GM21423 (cell line): ENCODE measurements around the gene STAG1.
"Not testable (repeated sequence)": the region's sequence is repeated elsewhere in the genome, so short reads cannot be mapped to it uniquely, and the experiment has no call there.

Experiments used
- ATAC-seq: cut with Tn5 transposase; IDR thresholded peaks from one replicate; pipeline ENCODE4 v1.9.1; 2021; ENCODE audit warnings: mild to moderate bottlenecking, moderate library complexity; ENCODE audit not compliant: unreplicated experiment

Gene STAG1

DNA sequence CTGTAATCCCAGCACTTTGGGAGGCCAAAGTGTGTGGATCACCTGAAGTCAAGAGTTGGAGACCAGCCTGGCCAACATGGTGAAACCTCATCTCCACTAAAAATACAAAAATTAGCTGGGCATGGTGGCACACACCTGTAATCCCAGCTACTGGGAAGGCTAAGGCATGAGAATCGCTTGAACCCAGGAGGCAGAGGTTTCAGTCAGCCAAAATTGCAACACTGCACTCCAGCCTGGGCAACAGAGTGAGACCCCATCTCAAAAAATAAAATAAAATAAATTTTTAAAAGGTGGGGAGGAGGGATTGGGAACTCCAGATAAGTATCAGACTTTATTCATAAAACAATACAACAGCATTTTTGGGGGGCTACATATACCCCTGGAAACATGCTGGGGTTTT lies 42.4 kb downstream of the STAG1 start:
- not testable (repeated sequence) for ATAC-seq

DNA sequence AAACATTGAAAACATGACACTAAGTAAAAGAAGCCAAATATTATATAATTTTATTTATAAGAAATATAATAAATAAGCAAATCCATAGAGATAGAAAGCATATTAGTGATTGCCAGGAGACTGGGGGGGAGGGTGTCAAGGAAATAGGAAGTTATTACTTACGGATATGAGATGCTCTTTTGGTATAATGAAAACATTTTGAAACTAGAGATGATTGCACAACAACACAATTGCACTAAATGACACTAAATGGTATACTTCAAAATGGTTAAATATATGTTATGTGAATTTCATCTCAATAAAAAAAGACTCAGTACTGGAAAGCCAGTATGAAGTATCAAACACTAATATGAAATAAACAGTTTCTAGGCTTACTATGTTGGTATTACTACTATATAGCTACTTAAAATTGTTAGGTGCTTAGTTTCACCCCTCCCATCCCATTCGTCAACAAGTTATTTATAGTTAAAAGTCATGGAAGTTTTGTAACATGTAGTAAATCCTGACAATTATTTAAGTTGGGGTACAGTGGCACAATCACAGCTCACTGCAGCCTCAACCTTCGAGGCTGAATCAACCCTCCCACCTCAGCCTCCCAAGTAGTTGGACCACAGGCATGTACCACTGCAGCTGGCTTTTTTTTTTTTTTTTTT lies 43.7 kb downstream of the STAG1 start:
- ATAC-seq, result no peak

DNA sequence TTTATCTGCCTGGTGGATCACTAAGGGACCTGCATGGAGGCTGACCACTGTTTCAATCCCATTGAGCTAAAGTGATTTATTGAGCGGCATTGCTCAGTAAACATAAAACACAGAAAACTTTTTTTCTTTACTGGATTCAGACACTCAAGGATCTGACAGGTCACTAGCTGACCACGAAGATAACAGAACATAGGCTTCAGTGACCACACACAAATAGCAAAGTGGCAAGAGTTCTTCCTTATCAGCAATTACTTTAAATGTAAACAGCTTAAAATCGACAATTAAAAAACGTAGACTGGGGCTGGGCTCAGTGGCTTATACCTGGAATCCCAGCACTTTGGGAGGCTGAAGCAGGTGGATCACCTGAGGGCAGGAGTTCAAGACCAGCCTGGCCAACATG lies 48.7 kb downstream of the STAG1 start:
- ATAC-seq, result no peak

DNA sequence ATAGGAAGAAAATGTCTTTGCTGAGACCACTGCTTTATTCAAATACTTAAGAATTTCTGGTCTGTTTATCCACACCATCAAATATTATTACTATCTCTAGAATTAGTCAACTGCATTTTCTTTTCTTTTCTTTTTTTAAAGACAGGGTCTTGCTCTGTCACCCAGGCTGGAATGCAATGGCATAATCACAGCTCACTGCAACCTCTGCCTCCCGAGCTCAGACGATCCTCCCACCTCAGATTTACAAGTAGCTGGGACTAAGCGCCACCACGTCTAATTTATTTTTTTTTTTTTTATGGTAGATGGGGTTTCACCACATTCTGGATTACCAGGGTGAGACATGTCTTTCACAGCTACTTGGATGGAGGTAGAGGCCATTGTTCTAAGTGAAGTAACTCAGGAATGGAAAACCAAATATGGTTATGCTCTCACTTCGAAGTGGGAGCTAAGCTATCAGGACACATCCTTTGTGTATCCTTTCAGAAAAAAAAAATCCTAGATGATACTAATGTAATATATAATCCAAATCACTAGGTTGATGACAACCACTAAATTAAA lies 52.8 kb downstream of the STAG1 start:
- no peak for ATAC-seq

DNA sequence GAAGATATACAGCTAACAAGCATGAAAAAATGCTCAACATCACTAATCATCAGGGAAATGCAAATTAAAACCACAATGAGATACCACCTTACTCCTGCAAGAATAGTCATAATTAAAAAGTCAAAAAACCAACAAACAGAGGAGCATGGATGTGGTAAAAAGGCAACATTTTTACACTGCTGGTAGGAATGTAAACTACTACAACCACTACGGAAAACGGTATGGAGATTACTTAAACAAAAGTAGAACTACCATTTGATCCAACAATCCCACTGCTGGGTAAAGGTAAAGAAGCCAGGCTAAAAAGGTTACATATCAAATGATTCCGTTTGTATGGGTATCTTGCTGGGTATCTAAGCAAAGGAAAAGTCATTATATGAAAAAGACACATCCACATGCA lies 53.8 kb downstream of the STAG1 start:
- no peak for ATAC-seq

DNA sequence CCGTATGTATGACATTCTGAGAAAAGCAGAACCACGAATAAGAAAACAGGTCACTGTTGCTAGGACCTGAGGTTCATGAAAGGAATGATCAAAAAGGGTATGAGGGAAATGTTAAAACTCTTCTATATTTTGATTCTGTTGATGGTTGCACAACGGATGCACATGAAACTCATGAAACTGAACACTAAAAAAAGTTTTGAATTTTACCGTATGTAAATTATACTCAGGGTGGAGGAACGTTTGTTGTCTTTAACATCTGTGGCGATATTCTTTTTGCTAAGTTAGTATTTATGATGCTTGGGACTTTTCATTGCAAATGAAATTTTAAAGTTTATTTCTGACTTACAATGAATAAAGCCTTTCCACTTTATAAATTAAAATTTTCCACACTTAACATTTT lies 55.4 kb downstream of the STAG1 start:
- ATAC-seq, result no peak

DNA sequence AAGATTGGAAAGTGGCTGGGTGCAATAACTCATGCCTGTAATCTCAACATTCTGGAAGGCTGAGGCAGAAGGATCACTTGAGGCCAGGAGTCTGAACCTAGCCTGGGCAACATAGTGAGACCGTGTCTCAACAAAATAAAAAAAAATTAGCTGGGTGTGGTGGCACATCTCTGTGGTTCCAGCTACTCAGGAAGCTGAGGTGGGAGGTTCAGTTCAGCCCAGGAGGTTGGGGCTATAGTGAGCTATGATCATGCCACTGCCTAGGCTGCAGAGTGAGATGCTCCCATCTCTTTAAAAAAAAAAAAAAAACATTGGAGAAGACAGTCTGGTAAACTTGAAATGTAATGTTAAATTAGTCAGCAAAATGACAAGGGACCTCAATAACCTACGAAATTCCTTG lies 57.9 kb downstream of the STAG1 start:
- no peak for ATAC-seq

DNA sequence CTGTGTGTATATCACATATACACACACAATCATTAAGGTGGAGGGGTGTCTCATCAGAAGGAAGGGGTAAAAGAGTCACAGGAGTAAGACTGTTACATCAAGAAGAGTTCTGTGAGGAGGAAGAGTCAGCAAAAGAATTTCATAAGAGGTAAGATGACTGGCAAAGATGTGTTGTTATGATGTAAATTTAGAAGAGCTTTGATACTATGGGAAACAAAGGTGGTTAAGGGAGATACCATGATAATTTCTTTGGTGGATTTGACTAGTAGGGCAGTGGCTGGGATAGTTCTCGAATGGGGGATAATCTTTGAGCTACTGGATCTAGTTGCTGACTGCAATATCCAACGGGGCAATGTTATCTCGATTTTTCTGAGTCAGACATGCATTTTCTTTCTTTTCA lies 61.6 kb downstream of the STAG1 start:
- ATAC-seq, result no peak

DNA sequence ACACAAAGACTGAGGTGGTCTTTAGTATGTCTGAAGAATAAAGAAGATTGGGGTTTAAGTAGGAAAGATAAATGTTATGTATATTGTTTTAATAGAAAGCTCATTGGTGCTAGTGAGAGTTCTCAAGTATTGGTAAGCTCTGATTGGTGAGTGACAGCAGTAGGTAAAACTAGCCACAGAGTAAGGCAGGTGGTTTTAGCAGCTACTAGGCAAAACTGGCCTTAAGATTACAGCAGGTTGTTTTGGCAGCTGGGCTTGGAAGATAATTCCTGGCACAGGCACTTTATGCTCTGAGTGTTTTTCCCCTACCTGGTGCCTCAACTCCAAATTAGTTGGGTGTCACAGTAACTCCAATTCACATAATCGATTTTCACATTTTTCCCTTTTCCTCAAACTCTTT lies 66.3 kb downstream of the STAG1 start:
- ATAC-seq, result no peak

DNA sequence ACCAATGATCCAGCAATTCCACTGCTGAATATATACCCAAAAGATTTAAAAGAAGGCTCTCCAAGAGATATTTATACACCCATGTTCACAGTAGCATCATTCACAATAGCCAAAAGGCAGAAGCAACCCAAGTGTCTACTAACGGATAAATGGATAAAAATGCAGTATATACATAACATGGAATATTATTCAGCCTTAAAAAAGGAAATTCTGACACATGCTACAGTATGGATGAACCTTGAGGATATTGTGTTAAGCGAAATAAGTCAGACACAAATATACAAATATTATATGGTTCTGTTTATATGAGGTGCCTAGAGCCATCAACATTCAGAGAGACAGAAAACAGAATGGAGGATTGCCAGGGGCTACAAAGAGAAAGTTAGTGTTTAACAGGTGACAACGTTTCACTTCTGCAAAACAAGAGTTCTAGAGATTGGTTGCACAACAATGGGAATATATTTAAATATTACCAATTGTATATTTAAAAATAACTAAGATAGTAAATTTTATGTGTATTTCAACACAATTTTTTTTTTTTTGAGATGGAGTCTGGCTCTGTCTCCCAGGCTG lies 69.4 kb downstream of the STAG1 start:
- ATAC-seq, result no peak

DNA sequence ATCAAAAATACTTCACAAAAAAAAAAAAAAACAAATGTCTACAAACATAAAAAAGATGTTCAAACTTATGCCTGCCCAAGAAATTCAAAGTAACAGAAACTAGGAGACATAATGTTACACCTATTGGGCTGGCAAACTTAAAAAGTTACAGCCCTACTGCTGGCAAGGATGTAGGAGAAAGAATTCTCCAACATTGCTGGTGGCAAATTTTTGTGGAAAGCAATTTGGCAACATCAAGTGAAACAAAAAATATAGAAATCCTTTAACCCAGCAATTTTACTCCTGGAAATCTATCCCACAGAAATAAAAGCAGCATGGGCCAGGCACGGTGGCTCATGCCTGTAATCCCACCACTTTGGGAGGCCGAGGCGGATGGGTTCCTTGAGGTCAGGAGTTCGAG lies 73.2 kb downstream of the STAG1 start:
- no peak for ATAC-seq

DNA sequence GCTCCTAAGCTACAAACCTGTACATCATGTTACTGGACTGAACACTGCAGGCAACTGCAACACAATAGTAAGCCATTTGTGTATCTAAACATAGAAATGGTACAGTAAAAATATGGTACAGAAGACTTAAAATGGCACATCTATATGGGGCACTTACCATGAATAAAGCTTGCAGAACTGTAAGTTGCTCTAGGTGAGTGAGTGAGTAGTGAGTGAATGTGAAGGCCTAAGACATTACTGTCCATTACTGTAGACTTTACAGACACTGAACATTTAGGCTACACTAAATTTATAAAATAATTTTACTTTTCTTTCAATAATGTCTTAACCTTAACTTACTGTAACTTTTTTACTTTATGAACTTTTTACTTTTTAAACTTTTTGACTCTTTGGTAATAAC lies 76.2 kb downstream of the STAG1 start:
- no peak for ATAC-seq

DNA sequence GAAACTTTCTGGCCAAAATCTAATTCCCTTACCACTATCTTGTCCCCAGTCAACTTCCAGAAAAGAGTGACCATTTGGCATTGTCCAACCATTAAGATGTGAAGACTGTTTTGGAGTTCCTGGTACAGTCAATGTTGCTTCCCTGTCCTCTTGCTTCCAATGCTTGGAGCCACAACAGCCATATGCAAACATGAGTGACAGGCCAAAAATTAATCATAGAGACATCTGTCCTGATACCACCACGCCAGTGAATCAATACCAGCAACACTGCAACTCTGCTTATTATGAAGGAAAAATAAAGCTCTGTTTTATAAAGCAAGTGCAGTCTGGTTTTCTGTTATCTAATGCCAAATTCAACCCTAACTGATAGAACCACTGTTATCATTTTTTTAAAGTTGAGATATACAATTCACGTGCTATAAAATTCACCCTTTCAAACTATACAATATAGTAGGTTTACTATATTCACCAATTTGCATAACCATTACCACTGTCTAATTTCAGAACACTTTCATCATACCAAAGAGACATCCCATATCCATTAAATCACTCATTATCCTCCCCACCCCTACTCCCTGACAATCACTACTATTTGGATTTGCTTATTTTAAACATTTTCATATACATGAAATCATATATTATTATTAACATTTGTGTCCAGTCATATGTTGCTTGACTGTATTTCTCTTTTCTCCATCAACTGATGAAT lies 76.9 kb downstream of the STAG1 start:
- ATAC-seq, result no peak

DNA sequence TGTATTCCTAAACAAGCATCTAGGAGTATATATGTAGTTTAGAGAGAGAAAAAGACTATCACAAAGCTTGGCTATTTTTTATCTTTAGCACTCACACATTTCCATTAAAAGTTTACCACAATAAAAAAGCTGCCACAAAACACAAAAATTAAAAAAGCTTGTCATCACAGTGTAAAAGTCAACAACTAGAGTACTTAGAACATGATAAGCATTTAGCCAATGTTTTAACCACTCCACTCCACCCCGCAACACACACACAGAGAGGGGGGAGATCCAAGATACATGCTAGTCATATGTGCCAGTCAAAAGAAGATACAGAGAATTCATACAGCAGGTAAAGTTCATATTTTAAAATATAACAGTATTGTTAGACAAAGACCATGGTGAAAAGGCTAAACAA lies 79.7 kb downstream of the STAG1 start:
- ATAC-seq, result no peak

DNA sequence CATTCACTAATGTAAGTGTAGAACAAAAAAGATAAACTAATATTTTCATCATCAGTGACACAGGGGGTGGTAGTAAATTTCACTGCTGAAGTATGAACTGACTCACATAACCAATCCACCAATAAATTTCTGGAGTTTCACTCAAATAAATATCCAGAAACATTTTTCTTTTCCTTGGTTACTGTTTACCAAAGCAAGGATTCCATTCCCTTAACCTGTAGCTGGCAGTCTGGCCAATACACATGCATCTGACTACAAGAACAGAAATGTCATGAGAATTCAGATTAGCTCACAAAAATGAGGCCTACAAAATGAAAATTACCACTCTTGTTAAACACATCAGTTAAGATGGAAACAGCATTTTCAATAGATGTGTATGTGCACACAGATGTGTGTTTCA lies 80.3 kb downstream of the STAG1 start:
- no peak for ATAC-seq

DNA sequence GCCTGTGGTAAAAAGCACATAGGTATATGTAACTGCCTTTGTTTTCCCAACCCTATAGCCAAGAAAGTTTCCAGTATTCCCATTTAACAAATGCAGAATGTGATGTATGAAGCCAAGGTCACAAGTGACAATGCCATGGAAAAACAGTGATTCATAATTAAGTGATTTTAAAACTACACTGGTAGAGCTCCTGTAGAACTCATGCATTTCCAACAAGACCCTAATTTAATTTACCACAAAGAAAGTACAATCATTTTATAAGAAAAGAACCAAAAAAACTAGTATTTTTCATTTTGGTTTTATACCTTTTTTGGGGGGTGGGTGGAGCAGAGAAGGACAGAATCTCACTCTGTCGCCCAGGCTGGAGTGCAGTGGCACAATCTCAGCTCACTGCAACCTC lies 82.0 kb downstream of the STAG1 start:
- ATAC-seq, result no peak

DNA sequence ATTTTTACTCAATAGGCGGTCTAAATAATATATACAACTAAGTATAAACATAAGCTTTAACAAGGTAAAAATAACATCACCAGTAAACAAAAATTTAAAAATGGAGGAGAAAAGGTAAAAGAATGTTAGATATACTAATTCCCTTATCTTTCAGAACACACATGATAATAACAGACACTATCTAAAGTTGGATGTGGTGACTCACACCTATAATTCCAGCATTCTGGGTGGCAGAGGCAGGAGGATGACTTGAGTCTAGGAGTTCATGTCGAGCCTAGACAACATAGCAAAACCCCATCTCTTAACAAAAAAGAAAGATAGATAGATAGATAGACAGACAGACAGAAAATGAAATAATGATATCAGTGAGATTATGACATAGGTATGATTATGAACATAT lies 85.1 kb downstream of the STAG1 start:
- ATAC-seq, result no peak

DNA sequence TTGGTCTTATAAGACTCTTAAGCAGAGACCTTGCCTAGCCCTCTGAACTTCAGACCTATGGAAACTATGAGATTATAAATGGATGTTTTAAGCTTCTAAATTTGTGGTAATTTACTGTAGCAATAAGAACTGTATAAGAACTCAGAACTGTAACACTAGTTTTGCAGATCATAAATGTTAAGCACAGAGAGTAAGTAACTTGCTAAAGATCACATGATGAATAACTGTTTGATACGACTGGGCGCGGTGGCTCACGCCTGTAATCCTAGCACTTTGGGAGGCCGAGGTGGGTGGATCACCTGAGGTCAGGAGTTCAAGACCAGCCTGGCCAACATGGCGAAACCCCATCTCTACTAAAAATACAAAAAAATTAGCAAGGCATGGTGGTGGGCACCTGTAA lies 85.9 kb downstream of the STAG1 start:
- not testable (repeated sequence) for ATAC-seq

DNA sequence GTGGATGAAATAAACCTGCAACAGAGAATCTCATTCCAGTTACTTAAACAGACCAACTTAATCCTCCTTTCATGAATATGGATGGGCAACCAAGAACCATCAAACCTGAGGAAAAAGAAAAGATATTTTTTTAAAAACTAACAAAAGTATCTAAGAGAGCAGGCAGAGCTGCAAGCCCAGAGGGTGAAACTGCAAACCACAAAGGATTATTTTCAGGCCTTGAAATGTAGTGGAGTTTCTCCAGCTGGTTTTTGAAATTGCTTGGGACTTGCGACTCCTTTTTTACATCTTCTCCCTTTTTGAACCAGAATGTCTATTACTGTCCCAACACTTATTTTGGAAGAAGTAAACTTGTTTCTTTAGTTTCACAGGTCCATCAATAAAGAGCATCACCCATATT lies 87.4 kb downstream of the STAG1 start:
- no peak for ATAC-seq

DNA sequence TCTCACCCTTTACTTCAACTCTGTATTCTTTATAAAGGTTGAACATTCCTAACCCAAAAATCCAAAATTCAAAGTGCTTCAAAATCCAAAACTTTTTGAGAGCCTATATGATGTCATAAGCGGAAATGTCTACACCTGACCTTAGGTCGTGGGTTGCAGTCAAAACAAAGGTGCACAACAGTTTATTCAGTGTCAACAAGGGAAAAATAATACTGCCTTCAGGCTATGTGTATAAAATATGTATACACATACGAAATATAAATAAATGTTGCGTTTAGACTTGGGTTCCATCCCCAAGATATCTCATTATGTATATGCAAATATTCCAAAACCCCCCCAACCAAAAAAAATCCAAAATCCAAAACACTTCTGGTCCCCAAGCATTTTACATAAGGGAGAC lies 90.9 kb downstream of the STAG1 start:
- no peak for ATAC-seq

DNA sequence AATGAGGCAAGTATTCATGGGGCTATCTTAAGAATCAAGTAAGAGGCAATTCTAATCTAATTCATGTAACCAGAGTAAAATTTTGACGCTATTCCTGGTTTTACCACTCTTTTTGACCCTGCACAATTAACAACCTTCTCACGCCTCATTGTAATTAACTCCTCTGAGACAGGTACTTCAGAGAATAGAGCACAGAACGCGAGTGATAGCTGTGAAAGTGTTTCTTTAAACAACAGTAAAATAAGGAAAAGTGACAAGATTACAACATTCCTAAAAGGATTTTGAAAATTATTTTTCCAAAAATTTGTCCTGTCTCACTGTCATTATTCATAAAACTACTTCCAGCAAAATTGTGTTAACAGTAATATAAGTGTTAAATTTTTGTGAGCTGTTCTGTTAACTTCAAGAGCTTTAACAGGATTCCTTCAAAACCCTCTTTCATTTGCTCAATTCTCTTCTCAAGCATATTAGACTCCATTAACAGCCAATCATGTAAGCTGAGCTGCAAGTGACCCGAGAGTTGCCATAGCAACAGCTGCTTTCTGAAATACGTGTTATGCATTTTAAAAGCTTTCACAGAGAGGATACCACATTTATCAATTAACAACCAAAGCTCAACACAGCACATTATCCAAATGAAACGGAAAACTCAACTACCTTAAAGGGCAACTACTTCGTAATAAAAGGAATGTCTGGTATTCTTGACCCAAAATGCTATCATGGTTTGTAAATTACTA lies 93.1 kb downstream of the STAG1 start:
- ATAC-seq, result no peak

DNA sequence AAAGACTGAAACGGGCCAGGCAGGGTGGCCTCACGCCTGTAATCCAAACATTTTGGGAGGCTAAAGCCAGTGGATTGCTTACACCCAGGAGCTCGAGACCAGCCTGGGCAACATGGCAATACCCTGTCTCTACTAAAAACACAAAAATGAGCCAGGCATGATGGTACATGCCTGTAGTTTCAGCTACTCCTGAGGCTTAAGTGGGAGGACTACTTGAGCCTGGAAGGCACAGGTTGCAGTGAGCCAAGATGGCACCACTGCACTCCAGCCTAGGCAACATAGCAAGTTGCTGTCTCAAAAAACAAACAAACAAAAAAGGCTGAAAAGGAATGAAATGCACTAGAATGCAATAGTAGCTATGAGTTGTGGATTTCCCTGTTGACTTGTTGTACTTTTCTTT lies 94.7 kb downstream of the STAG1 start:
- no peak for ATAC-seq
